Measurements from ENCODE around the gene CDC42.

DNA sequence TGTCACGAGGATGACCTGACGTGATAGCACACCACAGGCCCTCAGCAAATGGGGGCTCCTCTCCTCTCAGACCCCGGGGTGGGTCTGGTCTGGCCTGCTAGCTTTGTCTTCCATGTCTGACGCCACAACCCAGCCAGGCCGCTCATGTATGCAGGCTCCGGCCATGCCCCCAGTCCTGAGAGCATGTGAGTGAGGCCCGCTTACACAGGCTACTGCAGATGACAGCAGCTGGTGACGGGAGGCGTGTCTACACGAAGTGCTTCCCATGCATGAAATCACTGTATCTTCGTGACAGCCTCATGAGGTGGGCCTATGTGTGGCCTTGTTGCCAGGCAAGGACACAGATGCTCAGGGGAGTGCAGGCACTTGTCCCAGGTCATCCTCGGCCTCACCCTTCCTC is 74.0 kb downstream of the CDC42 start:
- TF ChIP-seq, protein P1, sequence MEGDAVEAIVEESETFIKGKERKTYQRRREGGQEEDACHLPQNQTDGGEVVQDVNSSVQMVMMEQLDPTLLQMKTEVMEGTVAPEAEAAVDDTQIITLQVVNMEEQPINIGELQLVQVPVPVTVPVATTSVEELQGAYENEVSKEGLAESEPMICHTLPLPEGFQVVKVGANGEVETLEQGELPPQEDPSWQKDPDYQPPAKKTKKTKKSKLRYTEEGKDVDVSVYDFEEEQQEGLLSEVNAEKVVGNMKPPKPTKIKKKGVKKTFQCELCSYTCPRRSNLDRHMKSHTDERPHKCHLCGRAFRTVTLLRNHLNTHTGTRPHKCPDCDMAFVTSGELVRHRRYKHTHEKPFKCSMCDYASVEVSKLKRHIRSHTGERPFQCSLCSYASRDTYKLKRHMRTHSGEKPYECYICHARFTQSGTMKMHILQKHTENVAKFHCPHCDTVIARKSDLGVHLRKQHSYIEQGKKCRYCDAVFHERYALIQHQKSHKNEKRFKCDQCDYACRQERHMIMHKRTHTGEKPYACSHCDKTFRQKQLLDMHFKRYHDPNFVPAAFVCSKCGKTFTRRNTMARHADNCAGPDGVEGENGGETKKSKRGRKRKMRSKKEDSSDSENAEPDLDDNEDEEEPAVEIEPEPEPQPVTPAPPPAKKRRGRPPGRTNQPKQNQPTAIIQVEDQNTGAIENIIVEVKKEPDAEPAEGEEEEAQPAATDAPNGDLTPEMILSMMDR (conservative IDR thresholded peaks at IDR 0.05; ENCODE audit: low read length), result no peak
- no peak for TF ChIP-seq EZH2phosphoT487 (IDR thresholded peaks at IDR 0.05; ENCODE audit: borderline replicate concordance)
